ENCODE results near the gene LNX2.
A peak's percentile ranks its signal among the peaks of the same experiment; 100 is the strongest.

Gene LNX2

GRCh38 chr13:27617881-27618321 lies 2.4 kb downstream of the LNX2 start:
- Histone ChIP-seq H3K9ac (no peak overlapping the region), H3K4me3 (no peak overlapping the region), H4K20me1 (peaks cover 8 to 65% (median 23%) of the 10 kb centered on the region in 11 experiments; a peak in 17 of 22 replicates), H3K36me3 (peaks cover 1 to 23% (median 11%) of the 10 kb centered on the region in 11 experiments; a peak in 19 of 22 replicates), H3K9me3 (replicated peaks in 1 of 11) (peaks cover 4 to 18% (median 11%) of the 10 kb centered on the region in 11 experiments; a peak in 12 of 22 replicates), H3K27ac (no peak overlapping the region), H3K27me3 (no peaks in the 10 kb centered on the region), H3K4me1 (peaks cover 21 to 35% (median 25%) of the 10 kb centered on the region in 10 experiments), H3K4me2 (peak overlapping the region; percentile 71 to 91 (median 87); a peak in 13 of 22 replicates)
- no peak for TF ChIP-seq Cebpa-rat (IDR thresholded peaks at IDR 0.05)

- Histone ChIP-seq H3K4me3 (no peak overlapping the region), H3K27me3 (no peaks in the 10 kb centered on the region), H4K20me1 (peaks cover 1 to 71% (median 10%) of the 10 kb centered on the region in 11 experiments; a peak in 12 of 22 replicates), H3K9me3 (replicated peaks in 1 of 11) (peaks cover 4 to 18% (median 11%) of the 10 kb centered on the region in 11 experiments; a peak in 12 of 22 replicates), H3K27ac (no peak overlapping the region), H3K36me3 (peaks cover 0 to 21% (median 9%) of the 10 kb centered on the region in 11 experiments; a peak in 7 of 22 replicates), H3K4me2 (no peak overlapping the region), H3K4me1 (peaks cover 5 to 20% (median 9%) of the 10 kb centered on the region in 10 experiments), H3K9ac (no peak overlapping the region)
- TF ChIP-seq Cebpa-rat (IDR thresholded peaks at IDR 0.05) = no peak
Observed at GRCh38 chr13:27613628-27614027, 6.7 kb downstream of the LNX2 start.

- H3K9ac ChIP-seq = no peak overlapping the region
- no peak for TF ChIP-seq Cebpa-rat (IDR thresholded peaks at IDR 0.05)
- peaks cover 0 to 23% (median 8%) of the 10 kb centered on the region in 11 experiments; a peak in 7 of 22 replicates for H4K20me1 ChIP-seq
- no peak overlapping the region for H3K4me3 ChIP-seq
- peaks cover 0 to 6% (median 0%) of the 10 kb centered on the region in 11 experiments; a peak in 2 of 22 replicates for H3K36me3 ChIP-seq
- peak overlapping the region in 3 of 11 experiments; percentile 22 to 34 (median 23); a peak in 4 of 22 replicates for H3K27ac ChIP-seq
- H3K4me2 ChIP-seq = peak overlapping the region in 9 of 11 experiments; percentile 7 to 65 (median 41); a peak in 16 of 22 replicates
- H3K4me1 ChIP-seq = peaks cover 5 to 32% (median 12%) of the 10 kb centered on the region in 10 experiments
- peaks cover 0 to 13% (median 5%) of the 10 kb centered on the region in 11 experiments; a peak in 8 of 22 replicates for H3K9me3 ChIP-seq (replicated peaks in 1 of 11)
- H3K27me3 ChIP-seq = no peaks in the 10 kb centered on the region
Observed at GRCh38 chr13:27607125-27607524, 13.2 kb downstream of the LNX2 start.

- H3K4me3 ChIP-seq = no peak overlapping the region
- H3K36me3 ChIP-seq = peaks cover 0 to 6% (median 0%) of the 10 kb centered on the region in 11 experiments; a peak in 2 of 22 replicates
- no peak overlapping the region for H3K9ac ChIP-seq
- peaks cover 0 to 14% (median 5%) of the 10 kb centered on the region in 11 experiments; a peak in 8 of 22 replicates for H3K9me3 ChIP-seq (replicated peaks in 1 of 11)
- no peak for TF ChIP-seq Cebpa-rat (IDR thresholded peaks at IDR 0.05)
- H3K27me3 ChIP-seq = no peaks in the 10 kb centered on the region
- H3K27ac ChIP-seq = no peak overlapping the region
- H4K20me1 ChIP-seq = peaks cover 0 to 16% (median 7%) of the 10 kb centered on the region in 11 experiments; a peak in 7 of 22 replicates
- H3K4me1 ChIP-seq = peaks cover 5 to 31% (median 12%) of the 10 kb centered on the region in 10 experiments
- no peak overlapping the region for H3K4me2 ChIP-seq
Observed at GRCh38 chr13:27605610-27606200, 14.6 kb downstream of the LNX2 start.

- no peak overlapping the region for H3K4me2 ChIP-seq
- no peak for TF ChIP-seq Cebpa-rat (IDR thresholded peaks at IDR 0.05)
- H3K4me3 ChIP-seq = no peak overlapping the region
- peaks cover 0 to 19% (median 3%) of the 10 kb centered on the region in 11 experiments; a peak in 8 of 22 replicates for H4K20me1 ChIP-seq
- no peak overlapping the region for H3K9ac ChIP-seq
- H3K36me3 ChIP-seq = peaks cover 0 to 6% (median 0%) of the 10 kb centered on the region in 11 experiments; a peak in 2 of 22 replicates
- H3K4me1 ChIP-seq = peaks cover 5 to 31% (median 12%) of the 10 kb centered on the region in 10 experiments
- H3K27me3 ChIP-seq = no peaks in the 10 kb centered on the region
- H3K27ac ChIP-seq = no peak overlapping the region
- peaks cover 0 to 14% (median 5%) of the 10 kb centered on the region in 11 experiments; a peak in 8 of 22 replicates for H3K9me3 ChIP-seq (replicated peaks in 1 of 11)
Observed at GRCh38 chr13:27605099-27605498, 15.2 kb downstream of the LNX2 start.

- TF ChIP-seq Cebpa-rat (IDR thresholded peaks at IDR 0.05) = no peak
- Histone ChIP-seq H4K20me1 (peaks cover 0 to 26% (median 4%) of the 10 kb centered on the region in 11 experiments; a peak in 7 of 22 replicates), H3K9me3 (replicated peaks in 1 of 11) (peaks cover 0 to 14% (median 5%) of the 10 kb centered on the region in 11 experiments; a peak in 8 of 22 replicates), H3K36me3 (peaks cover 0 to 6% (median 0%) of the 10 kb centered on the region in 11 experiments; a peak in 2 of 22 replicates), H3K4me3 (no peak overlapping the region), H3K4me2 (no peak overlapping the region; a peak in 1 of 22 replicates), H3K9ac (no peak overlapping the region), H3K27ac (no peak overlapping the region), H3K4me1 (peaks cover 0 to 18% (median 0%) of the 10 kb centered on the region in 10 experiments; a peak in 10 of 20 replicates), H3K27me3 (no peaks in the 10 kb centered on the region)
Observed at GRCh38 chr13:27601803-27602202, 18.5 kb downstream of the LNX2 start.

- H3K27ac ChIP-seq = no peak overlapping the region
- H3K4me2 ChIP-seq = no peak overlapping the region
- no peaks in the 10 kb centered on the region for H3K27me3 ChIP-seq
- peaks cover 0 to 26% (median 2%) of the 10 kb centered on the region in 11 experiments; a peak in 7 of 22 replicates for H4K20me1 ChIP-seq
- no peak overlapping the region for H3K9ac ChIP-seq
- TF ChIP-seq Cebpa-rat (IDR thresholded peaks at IDR 0.05) = no peak
- peaks cover 0 to 14% (median 5%) of the 10 kb centered on the region in 11 experiments; a peak in 8 of 22 replicates for H3K9me3 ChIP-seq (replicated peaks in 1 of 11)
- H3K4me1 ChIP-seq = peaks cover 0 to 12% (median 0%) of the 10 kb centered on the region in 10 experiments; a peak in 3 of 20 replicates
- H3K4me3 ChIP-seq = no peak overlapping the region
- H3K36me3 ChIP-seq = peaks cover 0 to 6% (median 0%) of the 10 kb centered on the region in 11 experiments; a peak in 2 of 22 replicates
Observed at GRCh38 chr13:27601208-27601607, 19.1 kb downstream of the LNX2 start.

- Histone ChIP-seq H3K27ac (no peak overlapping the region), H3K9ac (no peak overlapping the region), H3K4me1 (peaks cover 0 to 8% (median 0%) of the 10 kb centered on the region in 10 experiments; a peak in 6 of 20 replicates), H3K4me2 (no peak overlapping the region), H3K36me3 (peaks cover 0 to 6% (median 0%) of the 10 kb centered on the region in 11 experiments; a peak in 2 of 22 replicates), H3K9me3 (replicated peaks in 1 of 11) (peaks cover 0 to 14% (median 5%) of the 10 kb centered on the region in 11 experiments; a peak in 8 of 22 replicates), H3K4me3 (no peak overlapping the region), H4K20me1 (peaks cover 0 to 26% (median 2%) of the 10 kb centered on the region in 11 experiments; a peak in 8 of 22 replicates), H3K27me3 (no peaks in the 10 kb centered on the region)
- no peak for TF ChIP-seq Cebpa-rat (IDR thresholded peaks at IDR 0.05)
Observed at GRCh38 chr13:27600711-27601110, 19.6 kb downstream of the LNX2 start.
